Measurements from ENCODE around the gene RHBDF2. TPM values are rescaled to one million over a fixed set of nuclear protein-coding genes. Genes with fewer than 3 reads are reported as not detected.
"Not testable (repeated sequence)": the region's sequence is repeated elsewhere in the genome, so short reads cannot be mapped to it uniquely, and the experiment has no call there.

The RHBDF2 gene
- total RNA-seq, 1 donor from 2014 or later: 189 TPM

DNA sequence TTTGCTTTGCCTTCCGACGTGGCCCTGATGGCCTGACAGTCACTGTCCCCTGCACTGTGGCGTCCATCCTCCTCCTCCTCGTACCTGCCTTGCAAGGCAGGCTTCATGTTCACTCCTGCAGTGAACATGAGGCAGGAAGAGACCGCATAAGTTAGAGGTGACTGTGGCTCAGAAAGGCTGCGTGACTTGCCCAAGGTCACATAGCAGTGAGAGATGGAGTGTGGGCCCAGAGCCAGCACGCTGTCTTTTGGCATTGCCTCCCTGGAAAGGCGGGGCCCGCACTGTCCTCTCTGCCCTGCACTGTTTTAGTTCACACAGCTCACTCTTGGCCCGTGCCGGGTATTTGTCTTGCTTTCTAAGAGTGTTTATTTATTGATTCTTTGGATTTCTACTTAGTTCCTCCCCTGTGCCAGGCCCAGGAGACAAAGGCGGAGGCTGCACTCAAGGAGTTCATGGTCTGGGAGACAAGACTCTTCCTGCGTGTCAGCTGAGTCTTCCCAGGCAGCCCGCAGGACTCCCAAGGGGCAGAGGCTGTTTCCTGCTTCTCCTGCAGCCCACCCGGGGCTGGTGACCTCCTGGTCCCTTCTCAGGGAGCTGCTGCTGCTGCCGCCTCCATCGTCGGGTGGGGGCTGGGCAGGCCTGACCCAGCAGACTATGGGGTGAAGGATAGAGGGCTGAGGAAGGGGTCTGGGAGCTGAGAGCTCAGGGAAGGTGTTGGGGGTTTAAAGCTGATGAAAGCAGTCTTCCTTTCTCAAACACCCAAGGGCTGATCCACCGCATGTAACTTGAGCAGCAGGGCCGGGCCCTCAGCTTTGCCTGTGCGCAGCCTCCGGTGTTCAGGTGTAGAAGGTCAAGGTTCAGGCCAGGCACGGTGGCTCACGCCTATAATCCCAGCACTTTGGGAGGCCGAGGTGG is 23.6 kb upstream of the RHBDF2 start:
- TF ChIP-seq, protein P1, sequence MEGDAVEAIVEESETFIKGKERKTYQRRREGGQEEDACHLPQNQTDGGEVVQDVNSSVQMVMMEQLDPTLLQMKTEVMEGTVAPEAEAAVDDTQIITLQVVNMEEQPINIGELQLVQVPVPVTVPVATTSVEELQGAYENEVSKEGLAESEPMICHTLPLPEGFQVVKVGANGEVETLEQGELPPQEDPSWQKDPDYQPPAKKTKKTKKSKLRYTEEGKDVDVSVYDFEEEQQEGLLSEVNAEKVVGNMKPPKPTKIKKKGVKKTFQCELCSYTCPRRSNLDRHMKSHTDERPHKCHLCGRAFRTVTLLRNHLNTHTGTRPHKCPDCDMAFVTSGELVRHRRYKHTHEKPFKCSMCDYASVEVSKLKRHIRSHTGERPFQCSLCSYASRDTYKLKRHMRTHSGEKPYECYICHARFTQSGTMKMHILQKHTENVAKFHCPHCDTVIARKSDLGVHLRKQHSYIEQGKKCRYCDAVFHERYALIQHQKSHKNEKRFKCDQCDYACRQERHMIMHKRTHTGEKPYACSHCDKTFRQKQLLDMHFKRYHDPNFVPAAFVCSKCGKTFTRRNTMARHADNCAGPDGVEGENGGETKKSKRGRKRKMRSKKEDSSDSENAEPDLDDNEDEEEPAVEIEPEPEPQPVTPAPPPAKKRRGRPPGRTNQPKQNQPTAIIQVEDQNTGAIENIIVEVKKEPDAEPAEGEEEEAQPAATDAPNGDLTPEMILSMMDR (IDR thresholded peaks at IDR 0.05): no peak

DNA sequence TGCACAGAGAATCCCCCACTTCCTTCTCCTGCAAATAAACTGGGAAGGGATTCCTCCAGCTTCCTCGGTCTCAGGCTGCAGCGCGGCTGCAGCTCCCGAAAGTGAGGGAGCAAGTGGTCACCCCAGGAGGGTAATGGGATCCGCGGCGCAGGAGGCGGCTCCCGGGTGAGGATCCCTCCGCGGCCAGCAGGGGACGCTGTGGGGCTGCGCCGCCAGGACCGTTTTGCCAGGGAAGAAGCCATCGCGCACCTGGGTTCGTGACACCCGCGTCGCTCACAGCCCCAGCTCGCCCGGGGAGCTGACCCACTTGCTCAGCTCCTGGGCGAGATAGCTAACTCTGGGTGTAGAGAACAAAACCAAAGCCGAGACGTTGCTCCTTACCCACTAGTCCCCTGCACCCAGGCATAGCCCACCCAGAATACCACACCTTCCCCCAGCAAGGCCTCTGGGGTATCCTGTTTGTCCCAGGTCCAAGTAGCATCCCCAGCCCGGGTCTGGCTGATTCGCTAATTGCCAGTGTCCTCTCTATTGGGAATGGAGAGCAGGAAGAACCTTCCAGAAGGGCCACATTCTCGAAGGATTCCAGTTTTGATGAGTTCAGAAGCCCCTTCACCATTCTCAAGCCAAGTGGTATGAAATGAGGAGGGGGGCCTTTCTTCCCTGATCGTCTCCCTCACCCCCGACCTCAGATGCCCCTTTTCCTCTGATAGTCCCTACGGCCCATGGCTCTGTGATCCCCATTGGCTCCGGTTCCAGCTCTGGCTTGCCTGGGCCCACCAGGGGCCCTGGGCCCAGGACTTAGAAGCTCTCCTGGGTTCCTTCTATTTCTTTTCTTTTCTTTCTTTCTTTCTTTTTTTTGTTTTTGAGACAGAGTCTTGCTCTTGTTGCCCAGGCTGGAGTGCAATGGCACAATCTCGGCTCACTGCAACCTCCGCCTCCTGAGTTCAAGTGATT is 22.1 kb upstream of the RHBDF2 start:
- TF ChIP-seq, protein P1 (IDR thresholded peaks at IDR 0.05): peak; percentile 91
- no peaks in the 10 kb centered on the region for H3K36me3 Mint-ChIP-seq (ENCODE audit: low read depth)
- no peaks in the 10 kb centered on the region for H3K9me3 Mint-ChIP-seq
- peaks cover 3% of the 10 kb centered on the region for H3K27me3 Mint-ChIP-seq
- peaks cover 29% of the 10 kb centered on the region for H3K4me1 Mint-ChIP-seq
- ChIA-PET POLR2A (interaction anchor here (0.9 to 1.8 kb wide), 7 partner anchors 22 to 148 kb away, joined by 3 to 8 read pairs (median 4); no protein-coding TSS in a partner anchor), CTCF (interaction anchor here (0.5 to 4.6 kb wide), 21 partner anchors 8 to 222 kb away, joined by 3 to 88 read pairs (median 5); partner anchors contain the start of gene PRCD)
- ATAC-seq (ENCODE audit: low read depth) (peak; percentile 45), DNase-seq (peak; percentile 82)
- intact Hi-C loops (cut with micrococcal nuclease): loop anchor here (1.0 to 2.0 kb wide), 4 partner anchors 24 to 192 kb away; no protein-coding TSS in a partner anchor
- peak overlapping the region; percentile 44 for H3K4me3 Mint-ChIP-seq
- peak overlapping the region; percentile 41 for H3K27ac Mint-ChIP-seq

More for the DNA sequence above, 23.6 kb upstream of the RHBDF2 start:
- Mint-ChIP-seq H3K4me1 (peaks cover 44% of the 10 kb centered on the region), H3K9me3 (no peaks in the 10 kb centered on the region), H3K27me3 (peaks cover 3% of the 10 kb centered on the region), H3K36me3 (ENCODE audit: low read depth) (no peaks in the 10 kb centered on the region), H3K4me3 (no peak overlapping the region), H3K27ac (peak overlapping the region; percentile 72)
- ATAC-seq (ENCODE audit: low read depth) (no peak), DNase-seq (no peak)
- ChIA-PET CTCF (interaction anchor here (1.3 to 4.6 kb wide), 3 partner anchors 21 to 99 kb away, joined by 9 to 88 read pairs (median 19); no protein-coding TSS in a partner anchor), POLR2A (interaction anchor here (0.6 to 1.3 kb wide), 6 partner anchors 9 to 490 kb away, joined by 3 to 4 read pairs (median 3); no protein-coding TSS in a partner anchor)
- intact Hi-C loops (cut with micrococcal nuclease): no loop called here

DNA sequence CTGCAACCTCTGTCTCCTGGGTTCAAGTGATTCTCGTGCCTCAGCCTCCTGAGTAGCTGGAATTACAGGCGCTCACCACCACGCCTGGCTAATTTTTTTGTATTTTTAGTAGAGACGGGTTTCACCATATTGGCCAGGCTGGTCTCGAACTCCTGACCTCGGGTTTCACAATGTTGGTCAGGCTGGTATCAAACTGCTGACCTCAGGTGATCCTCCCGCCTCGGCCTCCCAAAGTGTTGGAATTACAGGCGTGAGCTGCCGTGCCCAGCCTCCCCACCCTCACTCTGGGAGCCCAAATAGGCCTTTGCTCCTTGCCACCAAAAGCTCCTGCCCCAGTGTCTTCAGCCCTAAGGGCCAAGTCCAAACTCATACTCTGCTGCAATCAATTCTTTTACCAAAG is 20.5 kb upstream of the RHBDF2 start:
- DNase-seq; H3K27me3 Mint-ChIP-seq; H3K4me3 Mint-ChIP-seq; POLR2A ChIA-PET; H3K27ac Mint-ChIP-seq; H3K9me3 Mint-ChIP-seq; ATAC-seq (ENCODE audit: low read depth); H3K36me3 Mint-ChIP-seq (ENCODE audit: low read depth): not testable (repeated sequence)
- H3K4me1 Mint-ChIP-seq: peaks cover 23% of the 10 kb centered on the region
- CTCF ChIA-PET: interaction anchor here (3.1 to 4.6 kb wide), 3 partner anchors 24 to 103 kb away, joined by 19 to 88 read pairs (median 52); no protein-coding TSS in a partner anchor
- intact Hi-C loops (cut with micrococcal nuclease): loop anchor here (2.0 kb wide), 1 partner anchor 35 kb away; no protein-coding TSS in a partner anchor

DNA sequence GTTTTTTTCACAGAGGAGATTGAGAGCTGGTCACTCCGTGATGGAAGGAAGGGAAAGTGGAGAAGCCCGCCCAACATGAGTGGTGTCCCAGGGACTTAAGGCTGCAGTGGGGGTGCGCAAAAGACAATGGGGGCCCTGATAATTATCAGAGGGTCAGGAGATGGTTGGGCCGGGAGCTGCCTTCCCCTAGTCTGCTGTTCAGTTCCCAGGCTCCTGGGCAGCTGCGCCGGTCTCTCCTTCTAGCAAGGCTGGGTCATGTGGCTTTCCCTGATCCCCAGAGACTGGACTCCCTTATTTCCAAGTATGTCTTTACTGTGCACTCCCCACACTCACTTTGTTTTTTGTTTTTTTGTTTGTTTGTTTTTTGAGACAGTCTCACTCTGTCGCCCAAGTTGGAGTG is 20.0 kb upstream of the RHBDF2 start:
- Mint-ChIP-seq H3K36me3 (ENCODE audit: low read depth) (no peaks in the 10 kb centered on the region), H3K4me1 (peaks cover 24% of the 10 kb centered on the region), H3K9me3 (no peaks in the 10 kb centered on the region), H3K27me3 (peaks cover 3% of the 10 kb centered on the region), H3K4me3 (no peak overlapping the region), H3K27ac (no peak overlapping the region)
- no peak for ATAC-seq (ENCODE audit: low read depth)
- POLR2A ChIA-PET: no interaction called here
- no peak for DNase-seq
- intact Hi-C loops (cut with micrococcal nuclease): no loop called here
- TF ChIP-seq, protein P1 (IDR thresholded peaks at IDR 0.05): no peak
- CTCF ChIA-PET: interaction anchor here (3.1 to 4.6 kb wide), 3 partner anchors 25 to 103 kb away, joined by 19 to 88 read pairs (median 52); no protein-coding TSS in a partner anchor
